ENCODE results near the gene DOK6.

- TF ChIP-seq CTCF (conservative IDR thresholded peaks at IDR 0.05; ENCODE audit: low read length), result peak; percentile 43
- no peak for TF ChIP-seq EZH2phosphoT487 (IDR thresholded peaks at IDR 0.05; ENCODE audit: borderline replicate concordance, low read depth, low read length)
Observed at GRCh38 chr18:69469444-69469919, 68.8 kb downstream of the DOK6 start.
